Lower leg skin (tissue), 3 donors: ENCODE results near the gene ZFPM1.

ENCODE experiments used
- POLR2A ChIP-seq, 2 donors: fragments of 450-650 bp; IDR thresholded peaks; one replicate each; pipeline ENCODE4 v1.6.1; 2016 to 2017; ENCODE audit warnings: antibody characterized with exemption in 2 of 2, mild to moderate bottlenecking in 1 of 2, moderate library complexity in 1 of 2
- TF ChIP-seq, protein P1 (sequence below), 3 donors: fragments of 450-650 bp; IDR thresholded peaks; one replicate each; pipeline ENCODE4 v1.5.1; 2016; ENCODE audit warnings: antibody characterized with exemption in 3 of 3, mild to moderate bottlenecking in 3 of 3, moderate library complexity in 2 of 3

DNA sequence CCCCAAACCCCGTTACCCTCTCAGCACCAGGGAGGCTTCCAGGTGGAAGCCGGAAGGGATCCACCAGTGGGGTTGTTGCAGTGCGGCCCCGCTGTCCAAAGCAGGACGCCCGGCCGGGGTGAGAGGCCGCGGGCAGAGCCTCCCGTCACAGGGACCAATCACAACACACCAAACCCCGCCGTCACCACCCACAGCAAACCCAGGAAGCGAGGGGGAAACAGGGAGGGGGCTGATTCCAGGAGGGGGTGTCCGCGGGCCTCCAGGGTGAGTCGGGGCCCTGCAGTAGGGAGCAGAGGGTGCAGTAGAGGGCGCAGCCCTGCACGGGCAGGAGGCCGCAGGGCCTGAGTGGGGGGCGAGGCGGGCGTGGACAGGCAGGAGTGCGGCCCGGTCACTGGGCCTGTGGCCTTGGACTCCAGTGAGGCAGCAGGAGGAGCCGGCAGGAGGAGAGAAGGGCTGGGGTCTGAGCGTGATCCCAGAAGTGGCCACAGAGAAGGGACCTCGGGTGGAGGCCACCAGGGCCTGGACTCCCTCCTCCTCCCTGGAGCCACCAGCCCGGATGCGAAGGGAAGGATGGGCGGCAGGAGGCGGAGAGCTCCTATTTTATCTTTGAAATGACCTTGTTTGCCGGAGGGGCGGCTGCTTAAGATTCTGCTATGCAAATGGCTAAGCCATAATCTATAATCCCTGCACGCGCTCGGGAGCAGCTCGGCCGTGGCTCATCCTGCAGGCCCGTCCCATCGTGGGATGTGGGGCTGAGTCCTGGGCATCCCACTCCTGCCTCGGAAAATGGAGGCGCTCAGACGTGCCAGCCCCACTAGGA lies 41.5 kb downstream of the ZFPM1 start:
- TF ChIP-seq, protein P1, sequence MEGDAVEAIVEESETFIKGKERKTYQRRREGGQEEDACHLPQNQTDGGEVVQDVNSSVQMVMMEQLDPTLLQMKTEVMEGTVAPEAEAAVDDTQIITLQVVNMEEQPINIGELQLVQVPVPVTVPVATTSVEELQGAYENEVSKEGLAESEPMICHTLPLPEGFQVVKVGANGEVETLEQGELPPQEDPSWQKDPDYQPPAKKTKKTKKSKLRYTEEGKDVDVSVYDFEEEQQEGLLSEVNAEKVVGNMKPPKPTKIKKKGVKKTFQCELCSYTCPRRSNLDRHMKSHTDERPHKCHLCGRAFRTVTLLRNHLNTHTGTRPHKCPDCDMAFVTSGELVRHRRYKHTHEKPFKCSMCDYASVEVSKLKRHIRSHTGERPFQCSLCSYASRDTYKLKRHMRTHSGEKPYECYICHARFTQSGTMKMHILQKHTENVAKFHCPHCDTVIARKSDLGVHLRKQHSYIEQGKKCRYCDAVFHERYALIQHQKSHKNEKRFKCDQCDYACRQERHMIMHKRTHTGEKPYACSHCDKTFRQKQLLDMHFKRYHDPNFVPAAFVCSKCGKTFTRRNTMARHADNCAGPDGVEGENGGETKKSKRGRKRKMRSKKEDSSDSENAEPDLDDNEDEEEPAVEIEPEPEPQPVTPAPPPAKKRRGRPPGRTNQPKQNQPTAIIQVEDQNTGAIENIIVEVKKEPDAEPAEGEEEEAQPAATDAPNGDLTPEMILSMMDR (IDR thresholded peaks at IDR 0.05) = no peak
- TF ChIP-seq POLR2A (IDR thresholded peaks at IDR 0.05) = no peak
